ENCODE measurements around the gene WDR93.

- TF ChIP-seq CTCF (IDR thresholded peaks at IDR 0.05): no peak
- TF ChIP-seq ZFX (IDR thresholded peaks at IDR 0.05; ENCODE audit: borderline replicate concordance): no peak
Observed at GRCh38 chr15:89669309-89669865, 21.2 kb upstream of the WDR93 start.
